Endothelial cell of umbilical vein (primary cell): ENCODE data around the gene SLC44A3. TPM values are rescaled to one million over a fixed set of nuclear protein-coding genes. Genes with fewer than 3 reads are reported as not detected.

Experiments used
- BruUV-seq: library from RNA; stranded (reverse); fragments of 400-500 nt; replicated peaks from 2 replicates; lab custom pipeline; 2021; lab: Mats Ljungman, UMichigan
- CTCF ChIA-PET: fragments of 300-600, 350-600 bp; sonication (Branson Sonifier 250); formaldehyde crosslinking; loops from one replicate; lab custom pipeline; 2021; ENCODE audit warnings: antibody characterized with exemption, inconsistent platforms; lab: Charles Lee
- POLR2A ChIA-PET: fragments of 300-600, 350-600 bp; sonication (Branson Sonifier 250); formaldehyde crosslinking; loops from one replicate; lab custom pipeline; 2021; ENCODE audit warnings: antibody characterized with exemption, inconsistent platforms; lab: Charles Lee
- DNase-seq: peaks from one replicate; pipeline ENCODE4 v3.0.0-alpha.2; 2011; ENCODE audit warnings: low read depth, low spot score
- FAIRE-seq: peaks from 2 replicates; lab custom pipeline; 2011; peaks lifted over from hg19 to GRCh38; lab: Jason Lieb, UNC
- H2AFZ ChIP-seq: 2 replicates; pipeline ENCODE4 v1.6.0; 2012; ENCODE audit warnings: low read depth, low read length, control low read depth, inconsistent platforms
- H3K27ac ChIP-seq: 2 replicates; pipeline ENCODE4 v1.5.1; 2011; ENCODE audit warnings: low read depth, mild to moderate bottlenecking, control low read depth, low read length, moderate library complexity; ENCODE audit not compliant: insufficient read depth
- H3K27me3 ChIP-seq, 2 experiments: 2 replicates each; pipeline versions ENCODE4 v1.6.0 to v1.6.1; 2011; ENCODE audit warnings: low read length in 2 of 2, mixed read lengths in 1 of 2; ENCODE audit not compliant: control insufficient read depth in 2 of 2, insufficient read depth in 2 of 2
- H3K36me3 ChIP-seq, 2 experiments: 2 replicates in 1 of 2; 3 replicates in 1 of 2; pipeline ENCODE4 v1.5.1; 2011; ENCODE audit warnings: low read length in 2 of 2, mild to moderate bottlenecking in 1 of 2, moderate library complexity in 1 of 2; ENCODE audit not compliant: control insufficient read depth in 2 of 2, insufficient read depth in 2 of 2; ENCODE audit errors: extremely low read depth in 1 of 2
- H3K4me1 ChIP-seq: 3 replicates; pipeline ENCODE4 v1.5.1; 2011; ENCODE audit warnings: mild to moderate bottlenecking, low read length; ENCODE audit not compliant: control insufficient read depth, insufficient read depth; ENCODE audit errors: extremely low read depth
- H3K4me2 ChIP-seq: 2 replicates; pipeline ENCODE4 v1.6.1; 2011; ENCODE audit warnings: low read length, control low read depth, mixed read lengths; ENCODE audit not compliant: insufficient read depth
- H3K4me3 ChIP-seq, 3 experiments: fragments of 200-600 bp in 1 of 3; sonication (generic), shearing (Covaris generic) in 1 of 3; replicated peaks in 1 of 3; 2 replicates each; pipeline ENCODE4 v1.5.1; 2011 to 2016; ENCODE audit warnings: control low read depth in 3 of 3, low read length in 3 of 3, mild to moderate bottlenecking in 2 of 3, inconsistent platforms in 1 of 3, low read depth in 1 of 3, moderate library complexity in 1 of 3; ENCODE audit not compliant: insufficient read depth in 1 of 3
- H3K79me2 ChIP-seq: 2 replicates; pipeline ENCODE4 v1.6.0; 2012; ENCODE audit warnings: low read length, inconsistent platforms; ENCODE audit not compliant: control insufficient read depth, insufficient read depth
- H3K9ac ChIP-seq: replicated peaks from 2 replicates; pipeline ENCODE3; 2011; ENCODE audit warnings: low read length, control low read depth; ENCODE audit not compliant: insufficient read depth; ENCODE audit errors: extremely low read depth
- H3K9me1 ChIP-seq: replicated peaks from 3 replicates; pipeline ENCODE4 v1.6.0; 2011; ENCODE audit warnings: mild to moderate bottlenecking, low read length; ENCODE audit not compliant: control insufficient read depth, insufficient read depth; ENCODE audit errors: extremely low read depth
- H3K9me3 ChIP-seq: replicated peaks from 2 replicates; pipeline ENCODE4 v1.5.1; 2012; ENCODE audit warnings: low read length, inconsistent platforms; ENCODE audit not compliant: control insufficient read depth, insufficient read depth
- H4K20me1 ChIP-seq: replicated peaks from 2 replicates; pipeline ENCODE3; 2011; ENCODE audit warnings: mild to moderate bottlenecking, low read length; ENCODE audit not compliant: control insufficient read depth, insufficient read depth; ENCODE audit errors: extremely low read depth
- FOS ChIP-seq: IDR thresholded peaks from 2 replicates; pipeline ENCODE4 v1.6.1; 2011; ENCODE audit warnings: mild to moderate bottlenecking, low read length, moderate library complexity, borderline replicate concordance; ENCODE audit not compliant: insufficient read depth
- JUN ChIP-seq: IDR thresholded peaks from 2 replicates; pipeline ENCODE4 v1.6.1; 2011; ENCODE audit warnings: borderline replicate concordance, low read depth; ENCODE audit not compliant: insufficient read length, insufficient read depth
- MYC ChIP-seq: IDR thresholded peaks from one replicate; pipeline ENCODE4 v1.6.1; 2011; ENCODE audit warnings: mild to moderate bottlenecking, low read depth, low read length
- POLR2A ChIP-seq: IDR thresholded peaks from 2 replicates; pipeline ENCODE4 v1.6.1; 2012; ENCODE audit warnings: low read depth, mild to moderate bottlenecking, control low read depth, low read length
- POLR2AphosphoS5 ChIP-seq: IDR thresholded peaks from 2 replicates; pipeline ENCODE4 v1.6.1; 2012; ENCODE audit warnings: low read depth, mild to moderate bottlenecking, control low read depth, low read length, moderate library complexity; ENCODE audit not compliant: insufficient read depth
- dilution Hi-C: fragments of 300-500 bp; cut with MboI; formaldehyde crosslinking; loops from one replicate; pipeline ENCODE4 v1.15.0; 2019; ENCODE audit warnings: low sequenced_read_pairs; ENCODE audit not compliant: extremely low pct_ligation_motif_present
- intact Hi-C: fragments of 100-400 bp; cut with micrococcal nuclease; formaldehyde crosslinking; loops from one replicate; pipeline ENCODE4 v1.10.0; 2022
- polyA plus RNA-seq, 4 experiments: library from polyadenylated mRNA; depleted of rRNA in 3 of 4; stranded (reverse) in 3 of 4; unstranded in 1 of 4; fragments of >200 nt; gene quantifications; 2 replicates each; pipeline versions ENCODE4 v1.2.1 to v1.2.3, GENCODE V29; 2011 to 2012; ENCODE audit warnings: missing spikeins in 1 of 4
- total RNA-seq: library from RNA; stranded (reverse); gene quantifications from 2 replicates; pipeline ENCODE4 v1.2.3, GENCODE V29; 2021
- TF ChIP-seq, protein P1 (sequence below), 2 donors: IDR thresholded peaks; 1 replicate in 1 of 2; 2 replicates in 1 of 2; pipeline ENCODE4 v1.5.1; 2011; ENCODE audit warnings: low read length in 2 of 2, mild to moderate bottlenecking in 2 of 2, moderate library complexity in 2 of 2, control low read depth in 1 of 2, inconsistent platforms in 1 of 2, low read depth in 1 of 2; ENCODE audit not compliant: insufficient read depth in 1 of 2; ENCODE audit errors: extremely low read depth in 1 of 2

Gene SLC44A3
- total and polyA plus RNA-seq, 2 donors (not counting 3 experiments of a cell fraction or from before 2014, with no cell fraction given), result 0.29 to 0.42 TPM

GRCh38 chr1:94925561-94926125 lies 105.5 kb downstream of the SLC44A3 start:
- peaks cover 53% of the 10 kb centered on the region for H3K4me1 ChIP-seq
- CTCF ChIA-PET, result interaction anchor here (0.6 to 7.8 kb wide), 7 partner anchors 10 to 118 kb away, joined by 3 to 57 read pairs (median 4); no protein-coding TSS in a partner anchor
- peaks cover 11% of the 10 kb centered on the region for H4K20me1 ChIP-seq
- dilution Hi-C loops (no loop called here), intact Hi-C loops (loop anchor here (1.0 to 5.0 kb wide), 7 partner anchors 21 to 118 kb away; no protein-coding TSS in a partner anchor)
- no peaks in the 10 kb centered on the region for H3K27me3 ChIP-seq
- H3K9me3 ChIP-seq, result no peaks in the 10 kb centered on the region
- BruUV-seq, result no TSS peak
- H3K9me1 ChIP-seq, result no peaks in the 10 kb centered on the region
- POLR2A ChIA-PET, result no interaction called here
- H3K79me2 ChIP-seq, result peaks cover 58% of the 10 kb centered on the region
- TF ChIP-seq FOS (peak; percentile 40), POLR2AphosphoS5 (peak; percentile 56), POLR2A (peak; percentile 84), MYC (no peak), JUN (peak; percentile 66)
- TF ChIP-seq, protein P1, sequence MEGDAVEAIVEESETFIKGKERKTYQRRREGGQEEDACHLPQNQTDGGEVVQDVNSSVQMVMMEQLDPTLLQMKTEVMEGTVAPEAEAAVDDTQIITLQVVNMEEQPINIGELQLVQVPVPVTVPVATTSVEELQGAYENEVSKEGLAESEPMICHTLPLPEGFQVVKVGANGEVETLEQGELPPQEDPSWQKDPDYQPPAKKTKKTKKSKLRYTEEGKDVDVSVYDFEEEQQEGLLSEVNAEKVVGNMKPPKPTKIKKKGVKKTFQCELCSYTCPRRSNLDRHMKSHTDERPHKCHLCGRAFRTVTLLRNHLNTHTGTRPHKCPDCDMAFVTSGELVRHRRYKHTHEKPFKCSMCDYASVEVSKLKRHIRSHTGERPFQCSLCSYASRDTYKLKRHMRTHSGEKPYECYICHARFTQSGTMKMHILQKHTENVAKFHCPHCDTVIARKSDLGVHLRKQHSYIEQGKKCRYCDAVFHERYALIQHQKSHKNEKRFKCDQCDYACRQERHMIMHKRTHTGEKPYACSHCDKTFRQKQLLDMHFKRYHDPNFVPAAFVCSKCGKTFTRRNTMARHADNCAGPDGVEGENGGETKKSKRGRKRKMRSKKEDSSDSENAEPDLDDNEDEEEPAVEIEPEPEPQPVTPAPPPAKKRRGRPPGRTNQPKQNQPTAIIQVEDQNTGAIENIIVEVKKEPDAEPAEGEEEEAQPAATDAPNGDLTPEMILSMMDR (IDR thresholded peaks at IDR 0.05; ENCODE audit: extremely low read depth in 1 of 2, insufficient read depth in 1 of 2, low read depth in 1 of 2, low read length in 2 of 2), result no peak
- peak overlapping the region; percentile 100 for H3K27ac ChIP-seq
- FAIRE-seq (peak; percentile 91), DNase-seq (peak; percentile 81)
- peak overlapping the region; percentile 75 to 99 (median 90) for H3K4me3 ChIP-seq
- H2AFZ ChIP-seq, result peak overlapping the region; percentile 55
- no peaks in the 10 kb centered on the region for H3K36me3 ChIP-seq
- peak overlapping the region; percentile 98 for H3K4me2 ChIP-seq
- peak overlapping the region; percentile 100 for H3K9ac ChIP-seq
